Measurements from ENCODE around the gene IMP4. TPM values are rescaled to one million over a fixed set of nuclear protein-coding genes. Genes with fewer than 3 reads are reported as not detected.
A peak's percentile ranks its signal among the peaks of the same experiment; 100 is the strongest.

The IMP4 gene
- total RNA-seq, 1 donor, result 55.7 TPM

DNA sequence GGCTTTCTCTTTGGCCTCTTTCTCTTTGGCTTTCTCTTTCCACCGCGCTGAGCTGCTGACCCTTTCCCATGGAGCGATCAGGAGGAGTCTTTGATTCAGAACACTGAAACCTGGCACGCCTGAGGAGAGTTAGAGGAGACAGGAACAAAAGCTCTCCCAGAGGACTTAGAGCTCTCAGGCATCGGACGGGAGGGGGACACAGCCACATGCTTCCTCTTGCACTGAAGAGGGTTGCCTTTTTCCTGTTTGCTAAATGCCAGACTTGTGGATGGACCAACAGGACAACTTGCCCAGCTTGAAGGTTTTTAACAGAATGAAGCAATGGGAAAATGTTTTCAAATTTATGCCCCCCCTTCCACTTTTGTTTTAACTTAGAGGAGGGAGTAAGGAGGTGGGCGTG is 9.5 kb downstream of the IMP4 start:
- H3K27ac ChIP-seq (ENCODE audit: low read depth, low read length), result no peak overlapping the region
- peaks cover 8% of the 10 kb centered on the region for H3K36me3 ChIP-seq (ENCODE audit: insufficient read depth, low read length)
- no peak overlapping the region for H2AFZ ChIP-seq (ENCODE audit: low read length)
- no peak overlapping the region for H3K4me2 ChIP-seq (ENCODE audit: insufficient read depth, low read length)
- H4K20me1 ChIP-seq (ENCODE audit: insufficient read depth, low read length), result no peaks in the 10 kb centered on the region
- TF ChIP-seq CTCF (IDR thresholded peaks at IDR 0.05; ENCODE audit: extremely low read depth, low read depth, low read length), result no peak
- H3K4me3 ChIP-seq (ENCODE audit: insufficient read depth, low read length), result no peak overlapping the region
- H3K9me3 ChIP-seq (ENCODE audit: low read depth, low read length), result no peaks in the 10 kb centered on the region
- DNase-seq (ENCODE audit: insufficient read length, low spot score, missing footprints), result no peak
- peaks cover 6% of the 10 kb centered on the region for H3K4me1 ChIP-seq (ENCODE audit: insufficient read depth, low read length)
- no peaks in the 10 kb centered on the region for H3K79me2 ChIP-seq (ENCODE audit: insufficient read depth, low read length)
- H3K27me3 ChIP-seq (ENCODE audit: insufficient read depth, low read length), result no peaks in the 10 kb centered on the region

- no peak for DNase-seq (ENCODE audit: insufficient read length, low spot score, missing footprints)
- no peak for TF ChIP-seq CTCF (IDR thresholded peaks at IDR 0.05; ENCODE audit: extremely low read depth, low read depth, low read length)
Observed at GRCh38 chr2:130353291-130354138, 10.8 kb downstream of the IMP4 start.

GRCh38 chr2:130354139-130354428 is 11.4 kb downstream of the IMP4 start:
- no peaks in the 10 kb centered on the region for H4K20me1 ChIP-seq (ENCODE audit: insufficient read depth, low read length)
- H3K9me3 ChIP-seq (ENCODE audit: low read depth, low read length), result no peaks in the 10 kb centered on the region
- H3K4me3 ChIP-seq (ENCODE audit: insufficient read depth, low read length), result no peak overlapping the region
- H3K4me2 ChIP-seq (ENCODE audit: insufficient read depth, low read length), result no peak overlapping the region
- H3K36me3 ChIP-seq (ENCODE audit: insufficient read depth, low read length), result no peaks in the 10 kb centered on the region
- H3K79me2 ChIP-seq (ENCODE audit: insufficient read depth, low read length), result no peaks in the 10 kb centered on the region
- no peak overlapping the region for H3K27ac ChIP-seq (ENCODE audit: low read depth, low read length)
- H2AFZ ChIP-seq (ENCODE audit: low read length), result no peak overlapping the region
- no peak for DNase-seq (ENCODE audit: insufficient read length, low spot score, missing footprints)
- no peak for TF ChIP-seq CTCF (IDR thresholded peaks at IDR 0.05; ENCODE audit: extremely low read depth, low read depth, low read length)
- H3K4me1 ChIP-seq (ENCODE audit: insufficient read depth, low read length), result peaks cover 6% of the 10 kb centered on the region
- H3K27me3 ChIP-seq (ENCODE audit: insufficient read depth, low read length), result no peaks in the 10 kb centered on the region

More at GRCh38 chr2:130353291-130354138, 10.8 kb downstream of the IMP4 start:
- Histone ChIP-seq H3K27ac (ENCODE audit: low read depth, low read length) (no peak overlapping the region), H3K36me3 (ENCODE audit: insufficient read depth, low read length) (no peaks in the 10 kb centered on the region), H3K4me3 (ENCODE audit: insufficient read depth, low read length) (no peak overlapping the region), H4K20me1 (ENCODE audit: insufficient read depth, low read length) (no peaks in the 10 kb centered on the region), H3K27me3 (ENCODE audit: insufficient read depth, low read length) (no peaks in the 10 kb centered on the region), H3K4me2 (ENCODE audit: insufficient read depth, low read length) (no peak overlapping the region), H2AFZ (ENCODE audit: low read length) (no peak overlapping the region), H3K4me1 (ENCODE audit: insufficient read depth, low read length) (peaks cover 6% of the 10 kb centered on the region), H3K9me3 (ENCODE audit: low read depth, low read length) (no peaks in the 10 kb centered on the region), H3K79me2 (ENCODE audit: insufficient read depth, low read length) (no peaks in the 10 kb centered on the region)

GRCh38 chr2:130355172-130355577 is 12.5 kb downstream of the IMP4 start:
- no peaks in the 10 kb centered on the region for H3K36me3 ChIP-seq (ENCODE audit: insufficient read depth, low read length)
- DNase-seq (ENCODE audit: insufficient read length, low spot score, missing footprints), result no peak

More at GRCh38 chr2:130355172-130355577, 12.5 kb downstream of the IMP4 start:
- Histone ChIP-seq H3K9me3 (ENCODE audit: low read depth, low read length) (no peaks in the 10 kb centered on the region), H3K4me1 (ENCODE audit: insufficient read depth, low read length) (peaks cover 6% of the 10 kb centered on the region), H2AFZ (ENCODE audit: low read length) (peak overlapping the region; percentile 83), H4K20me1 (ENCODE audit: insufficient read depth, low read length) (no peaks in the 10 kb centered on the region), H3K4me2 (ENCODE audit: insufficient read depth, low read length) (peak overlapping the region; percentile 84), H3K27me3 (ENCODE audit: insufficient read depth, low read length) (no peaks in the 10 kb centered on the region), H3K79me2 (ENCODE audit: insufficient read depth, low read length) (no peaks in the 10 kb centered on the region), H3K4me3 (ENCODE audit: insufficient read depth, low read length) (peak overlapping the region; percentile 83), H3K27ac (ENCODE audit: low read depth, low read length) (peak overlapping the region; percentile 23)
- no peak for TF ChIP-seq CTCF (IDR thresholded peaks at IDR 0.05; ENCODE audit: extremely low read depth, low read depth, low read length)

All from osteoblast (primary cell).